ENCODE data around the gene SCLT1. TPM values are rescaled to one million over a fixed set of nuclear protein-coding genes. Genes with fewer than 3 reads are reported as not detected.

The SCLT1 gene
- total and polyA plus RNA-seq, 2 of the 13 experiments (the other 11 are each of a cell fraction or from before 2014, with no cell fraction given): 1.5 to 8.7 TPM

GRCh38 chr4:128837198-128837597 lies 256.1 kb downstream of the SCLT1 start:
- no TSS peak for BruUV-seq (replicated peaks)
- no peaks in the 10 kb centered on the region for H3K9me3 ChIP-seq (ENCODE audit: low read length)
- H3K4me1 ChIP-seq (ENCODE audit: insufficient read depth, low read length): peaks cover 34% of the 10 kb centered on the region
- H3K27ac ChIP-seq (ENCODE audit: extremely low read length, insufficient read depth, low read length): peak overlapping the region; percentile 52
- DNase-seq (ENCODE audit: low spot score) (peak; percentile 74), ATAC-seq (peak; percentile 88), FAIRE-seq (peak; percentile 60)
- H3K36me3 ChIP-seq (replicated peaks in 1 of 2; ENCODE audit: control insufficient read depth in 1 of 2, insufficient read depth in 2 of 2, low read length in 2 of 2): peaks cover 13 to 14% of the 10 kb centered on the region in 2 experiments; a peak in 4 of 5 replicates
- in situ Hi-C loops (cut with HindIII; ENCODE audit: extremely low pct_ligation_motif_present, low pct_unique_long_range_greater_than_20kb): no loop called here
- no peak overlapping the region for H3K4me3 ChIP-seq (replicated peaks in 1 of 3; ENCODE audit: insufficient read depth in 1 of 3, low read depth in 2 of 3, low read length in 3 of 3)
- ChIA-PET POLR2A (interaction anchor here (1.8 kb wide), 1 partner anchor 25 kb away, joined by 10 read pairs; no protein-coding TSS in a partner anchor), CTCF (ENCODE audit: low intra/inter-chr PET ratio, low total read pairs) (no interaction called here)
- H3K79me2 ChIP-seq (ENCODE audit: insufficient read depth, low read length): peaks cover 87% of the 10 kb centered on the region
- no peak overlapping the region for H3K9ac ChIP-seq (ENCODE audit: insufficient read depth, low read depth, low read length)
- no peaks in the 10 kb centered on the region for H3K27me3 ChIP-seq (ENCODE audit: control insufficient read depth in 1 of 2, insufficient read depth in 2 of 2, low read length in 2 of 2)
- 59% methylated on average over 2 of the region's 2 CpGs for WGBS (ENCODE audit: low lambda C conversion rate)
- no peak for TF ChIP-seq CCAR2 (optimal IDR thresholded peaks at IDR 0.05; ENCODE audit: low read depth, low read length)
- peak; percentile 24; the same call in 1 of the 2 replicates for TF ChIP-seq HNF4A (CRISPR knock-in tag; IDR thresholded peaks at IDR 0.05)
- TF ChIP-seq EP300 (IDR thresholded peaks at IDR 0.05; ENCODE audit: low read depth in 2 of 2, low read length in 2 of 2): peak in 1 of 2 experiments; percentile 8; a peak in 1 of 4 replicates
- no peak for TF ChIP-seq EP300 (CRISPR knock-in tag; IDR thresholded peaks at IDR 0.05; ENCODE audit: borderline replicate concordance)
- TF ChIP-seq ZNF644 (CRISPR knock-in tag; IDR thresholded peaks at IDR 0.05; ENCODE audit: low read depth): 0 out of 2 replicates have a peak, but pooled peaks have one; percentile 73
- TF ChIP-seq CAMTA2 (CRISPR knock-in tag; IDR thresholded peaks at IDR 0.05; ENCODE audit: borderline replicate concordance): no peak
- no peak for TF ChIP-seq POLR2AphosphoS5 (IDR thresholded peaks at IDR 0.05; ENCODE audit: low read depth, low read length)
- TF ChIP-seq ARID5B (CRISPR knock-in tag; IDR thresholded peaks at IDR 0.05): 0 out of 2 replicates have a peak, but pooled peaks have one; percentile 29
- TF ChIP-seq GATAD2A (CRISPR knock-in tag; IDR thresholded peaks at IDR 0.05): peak; percentile 34; the same call in 1 of the 2 replicates
- TF ChIP-seq CEBPG (CRISPR knock-in tag; IDR thresholded peaks at IDR 0.05): peak; percentile 33; the same call in 1 of the 2 replicates
- TF ChIP-seq SOX5 (CRISPR knock-in tag; IDR thresholded peaks at IDR 0.05; ENCODE audit: borderline replicate concordance): 0 out of 2 replicates have a peak, but pooled peaks have one; percentile 18
- TF ChIP-seq DRAP1 (CRISPR knock-in tag; IDR thresholded peaks at IDR 0.05): no peak
- no peak for TF ChIP-seq FIP1L1 (IDR thresholded peaks at IDR 0.05; ENCODE audit: borderline replicate concordance, insufficient read depth, low read depth, low read length)
- H4K20me1 ChIP-seq (ENCODE audit: insufficient read depth, low read length): peaks cover 22% of the 10 kb centered on the region; the same call in 1 of the 2 replicates
- H3K4me2 ChIP-seq (ENCODE audit: low read depth, low read length): 0 out of 2 replicates have a peak overlapping the region, but pooled peaks have one; percentile 4
- intact Hi-C loops (cut with micrococcal nuclease; ENCODE audit: unreplicated experiment): loop anchor here (1.0 kb wide), 1 partner anchor 25 kb away; no protein-coding TSS in a partner anchor
- H2AFZ ChIP-seq (ENCODE audit: low read length): no peak overlapping the region

All from HepG2 (cell line).